Esophagus (tissue), 2 donors: ENCODE results near the gene TTF2. TPM values are rescaled to one million over a fixed set of nuclear protein-coding genes. Genes with fewer than 3 reads are reported as not detected.
"Not testable (repeated sequence)": the region's sequence is repeated elsewhere in the genome, so short reads cannot be mapped to it uniquely, and the experiment has no call there.

Experiments
- H3K27ac ChIP-seq, 2 donors: one replicate each; pipeline ENCODE4 v1.5.1; 2013; ENCODE audit warnings: low read depth in 2 of 2, mild to moderate bottlenecking in 2 of 2, inconsistent platforms in 1 of 2, low read length in 1 of 2, moderate library complexity in 1 of 2
- H3K27me3 ChIP-seq, 2 donors: one replicate each; pipeline ENCODE4 v1.6.1; 2013; ENCODE audit warnings: low read length in 2 of 2, control low read depth in 1 of 2, mild to moderate bottlenecking in 1 of 2; ENCODE audit not compliant: insufficient read depth in 2 of 2, control insufficient read depth in 1 of 2
- H3K36me3 ChIP-seq, 2 donors: one replicate each; pipeline ENCODE4 v1.6.1; 2013; ENCODE audit warnings: low read length in 1 of 2; ENCODE audit not compliant: control insufficient read depth in 2 of 2, insufficient read depth in 2 of 2
- H3K4me1 ChIP-seq, 2 donors: one replicate each; pipeline ENCODE4 v1.6.1; 2013; ENCODE audit warnings: low read length in 1 of 2; ENCODE audit not compliant: control insufficient read depth in 2 of 2, insufficient read depth in 2 of 2
- H3K4me3 ChIP-seq, 2 donors: one replicate each; pipeline ENCODE4 v1.5.1; 2013; ENCODE audit warnings: low read length in 2 of 2, mild to moderate bottlenecking in 2 of 2, low read depth in 1 of 2, moderate library complexity in 1 of 2
- H3K9me3 ChIP-seq, 2 donors: one replicate each; pipeline ENCODE4 v1.6.1; 2013; ENCODE audit warnings: mild to moderate bottlenecking in 2 of 2, low read depth in 1 of 2, low read length in 1 of 2, moderate library complexity in 1 of 2; ENCODE audit not compliant: control insufficient read depth in 2 of 2, insufficient read depth in 1 of 2
- WGBS, 2 donors: extraction: QIAGEN DNeasy Blood & Tissue Kit; methylation state at CpG; one replicate each; pipeline ENCODE4 v1.1.7; 2013; 5-methylcytosine and 5-hydroxymethylcytosine counted together
- polyA plus RNA-seq, 2 donors: library from polyadenylated mRNA; stranded (reverse); fragments of 200-250 nt; gene quantifications; one replicate each; pipeline ENCODE4 v1.2.3, GENCODE V29; 2013
- donor health status: healthy with polysubstance abuse.
- donor health status: Bipolar disorder and iron deficiency.

The TTF2 gene
- polyA plus RNA-seq, 2 donors: 5.7 to 6.7 TPM

DNA sequence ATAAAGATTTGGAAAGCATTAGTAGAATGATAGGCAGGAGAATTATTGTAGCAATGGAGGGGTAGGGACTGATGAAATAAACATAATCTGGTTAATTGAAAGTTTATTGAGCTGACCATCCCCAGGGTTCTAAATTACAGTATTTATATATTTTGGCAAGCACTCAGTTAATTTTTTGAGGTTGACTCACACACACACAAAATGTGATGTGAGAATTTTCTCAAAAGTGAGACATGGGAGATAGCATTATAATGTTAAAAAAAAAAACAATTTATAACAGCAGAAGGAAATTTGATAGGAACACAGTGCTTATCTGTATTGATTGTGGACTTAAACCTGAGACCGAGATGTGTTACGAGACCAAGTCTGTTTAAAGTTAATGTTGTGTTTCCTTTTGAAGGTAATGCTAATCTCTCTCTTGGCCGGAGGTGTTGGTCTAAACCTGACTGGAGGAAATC is 36.9 kb downstream of the TTF2 start:
- 78 to 93% methylated on average over 3 of the region's 3 CpGs for WGBS, 2 donors

DNA sequence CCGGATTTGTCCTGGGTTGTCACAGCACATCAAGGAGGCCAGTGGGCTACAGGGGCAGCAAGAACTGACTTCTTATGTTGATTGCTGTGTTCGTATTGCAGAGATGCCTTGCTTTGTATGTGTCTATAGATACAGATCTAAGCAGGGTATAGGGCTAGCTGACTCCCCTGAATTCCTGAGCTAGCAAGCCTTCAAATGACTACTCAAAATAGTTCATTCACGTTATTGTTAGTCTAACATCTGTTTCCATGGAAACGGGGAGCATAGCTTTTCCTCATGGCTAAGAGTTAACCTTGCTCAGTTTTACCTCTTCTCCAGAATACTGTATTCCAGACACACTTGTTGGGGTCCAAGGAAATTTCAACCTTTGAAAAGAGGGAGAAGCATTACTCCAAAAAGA is 37.3 kb downstream of the TTF2 start:
- Histone ChIP-seq H3K4me3 (no peak overlapping the region), H3K36me3 (peaks cover 5 to 10% of the 10 kb centered on the region in 2 donors), H3K27me3 (no peaks in the 10 kb centered on the region), H3K9me3 (no peaks in the 10 kb centered on the region), H3K27ac (no peak overlapping the region), H3K4me1 (peaks cover 0 to 3% of the 10 kb centered on the region in 2 donors)
- 69 to 77% methylated on average over 4 of the region's 4 CpGs for WGBS, 2 donors

More for the DNA sequence above, 36.9 kb downstream of the TTF2 start:
- Histone ChIP-seq H3K36me3 (peaks cover 3 to 8% of the 10 kb centered on the region in 2 donors), H3K27me3 (no peaks in the 10 kb centered on the region), H3K4me3 (no peak overlapping the region), H3K4me1 (peaks cover 0 to 3% of the 10 kb centered on the region in 2 donors), H3K9me3 (no peaks in the 10 kb centered on the region), H3K27ac (no peak overlapping the region)

DNA sequence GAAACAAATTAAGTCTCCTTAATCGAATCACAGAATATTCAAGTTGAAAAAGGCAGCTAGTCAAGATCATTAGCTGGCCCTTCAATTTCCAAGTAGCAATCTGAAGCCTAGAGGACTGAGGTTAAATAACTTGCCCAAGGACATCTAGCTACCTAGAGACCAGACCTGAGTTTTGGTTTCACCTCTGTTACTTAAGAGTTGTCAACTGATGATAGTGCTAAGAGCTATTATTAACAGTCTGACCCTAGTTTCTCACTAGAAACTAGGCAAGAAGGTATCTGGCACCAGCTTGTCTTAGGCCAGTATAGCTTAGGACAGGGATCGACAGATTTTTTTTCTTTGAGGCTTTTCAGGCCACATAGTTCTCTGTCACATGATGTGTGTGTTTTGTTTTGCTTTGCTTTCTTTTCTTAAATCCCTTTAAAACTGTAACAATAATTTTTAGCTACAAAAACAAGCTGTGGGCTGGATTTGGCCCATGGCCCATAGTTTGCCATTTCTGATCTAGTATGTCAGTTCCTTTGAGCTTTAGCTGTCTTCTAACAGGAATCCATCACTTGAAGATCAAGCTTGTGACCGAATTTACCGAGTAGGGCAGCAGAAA is 38.3 kb downstream of the TTF2 start:
- Histone ChIP-seq H3K4me1 (no peaks in the 10 kb centered on the region), H3K27me3 (no peaks in the 10 kb centered on the region), H3K9me3 (no peaks in the 10 kb centered on the region), H3K27ac (no peak overlapping the region), H3K36me3 (peaks cover 8 to 10% of the 10 kb centered on the region in 2 donors), H3K4me3 (no peak overlapping the region)
- 91 to 93% methylated on average over 4 of the region's 4 CpGs for WGBS, 2 donors

DNA sequence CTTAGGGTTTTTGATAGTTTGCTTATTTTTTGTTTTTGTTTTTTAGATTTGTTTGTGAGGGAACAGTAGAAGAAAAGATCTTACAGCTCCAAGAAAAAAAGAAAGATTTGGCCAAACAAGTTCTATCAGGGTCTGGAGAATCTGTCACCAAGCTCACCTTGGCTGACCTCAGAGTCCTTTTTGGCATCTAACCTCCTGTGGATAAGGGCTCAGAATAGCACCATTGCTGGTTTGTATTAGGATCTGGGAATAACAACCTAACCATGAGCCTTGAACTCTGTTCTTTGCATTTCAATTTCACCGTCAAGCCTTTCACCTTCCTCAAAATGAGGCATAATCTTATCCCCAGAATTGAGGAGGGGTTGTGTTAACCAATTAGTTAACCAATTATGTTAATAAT is 41.2 kb downstream of the TTF2 start:
- Histone ChIP-seq H3K4me3 (no peak overlapping the region), H3K4me1 (no peaks in the 10 kb centered on the region)
- 86 to 98% methylated on average over 1 of the region's 1 CpG for WGBS, 2 donors

DNA sequence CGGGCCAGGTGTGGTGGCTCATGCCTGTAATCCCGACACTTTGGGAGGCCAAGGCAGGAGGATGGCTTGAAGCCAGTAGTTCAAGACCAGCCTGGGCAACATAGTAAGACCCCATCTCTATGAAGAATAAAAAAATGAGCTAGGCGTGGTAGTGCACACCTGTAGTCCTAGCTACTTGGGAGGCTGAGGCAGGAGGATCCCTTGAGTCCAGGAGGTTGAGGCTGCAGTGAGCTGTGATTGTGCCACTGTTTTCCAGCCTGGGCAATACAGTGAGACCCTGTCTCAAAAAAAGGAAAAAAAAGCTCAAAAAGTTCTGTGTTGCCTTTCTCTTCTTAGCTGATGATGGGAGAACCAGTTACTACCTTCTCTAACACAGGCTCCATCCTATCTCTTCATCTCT is 41.7 kb downstream of the TTF2 start:
- H3K27ac ChIP-seq, H3K4me3 ChIP-seq, H3K27me3 ChIP-seq, H3K9me3 ChIP-seq, H3K4me1 ChIP-seq: not testable (repeated sequence)
- peaks cover 8 to 14% of the 10 kb centered on the region in 2 donors for H3K36me3 ChIP-seq
- WGBS, 2 donors: 97 to 99% methylated on average over 3 of the region's 3 CpGs

More for the DNA sequence above, 41.2 kb downstream of the TTF2 start:
- Histone ChIP-seq H3K36me3 (peaks cover 8 to 14% of the 10 kb centered on the region in 2 donors), H3K27ac (no peak overlapping the region), H3K27me3 (no peaks in the 10 kb centered on the region), H3K9me3 (no peaks in the 10 kb centered on the region)

DNA sequence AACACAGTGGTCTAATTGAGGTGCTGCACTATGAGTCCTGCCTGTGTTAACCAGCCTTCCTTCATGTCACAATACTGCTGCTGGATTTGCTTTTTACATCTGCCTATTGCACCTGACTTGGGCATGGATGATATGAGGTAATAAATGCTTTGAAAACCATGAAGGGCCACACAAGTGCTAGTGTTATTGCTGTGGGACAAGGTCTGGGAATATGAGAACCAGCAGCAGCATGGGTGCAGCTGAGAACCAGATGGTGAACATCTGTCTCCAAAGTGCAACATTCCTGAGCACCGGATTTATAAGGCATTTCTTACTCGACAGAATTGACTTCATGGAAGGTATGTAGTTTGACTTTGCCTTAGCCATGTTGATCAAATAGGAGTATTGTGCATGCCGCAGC is 44.9 kb downstream of the TTF2 start:
- Histone ChIP-seq H3K36me3 (peaks cover 5 to 10% of the 10 kb centered on the region in 2 donors), H3K27me3 (no peaks in the 10 kb centered on the region), H3K27ac (no peak overlapping the region), H3K4me1 (no peaks in the 10 kb centered on the region), H3K9me3 (no peaks in the 10 kb centered on the region), H3K4me3 (no peak overlapping the region)
- WGBS, 2 donors: 75 to 80% methylated on average over 3 of the region's 3 CpGs

DNA sequence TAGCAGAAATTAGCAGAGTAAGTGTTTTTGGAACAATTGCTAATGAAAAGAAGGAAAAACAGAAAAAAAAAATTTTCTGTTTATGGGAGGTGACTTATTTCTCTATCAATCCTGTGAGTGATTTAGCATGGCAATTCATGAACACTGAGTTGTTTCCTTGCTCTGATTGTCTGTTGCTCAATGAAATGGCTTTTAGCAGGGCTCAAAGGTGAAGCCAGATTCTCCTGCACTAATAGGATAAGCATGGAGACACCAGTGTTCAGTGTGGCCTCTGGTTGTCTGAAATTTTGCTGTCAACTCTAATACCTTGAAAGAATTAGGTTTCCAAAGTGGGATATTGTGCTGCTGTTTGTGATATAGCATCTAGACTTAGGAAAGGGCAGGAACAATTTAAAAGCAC is 45.6 kb downstream of the TTF2 start:
- H3K4me1 ChIP-seq: no peaks in the 10 kb centered on the region
- no peak overlapping the region for H3K4me3 ChIP-seq
- no peaks in the 10 kb centered on the region for H3K9me3 ChIP-seq
- H3K36me3 ChIP-seq: peaks cover 2 to 10% of the 10 kb centered on the region in 2 donors
- no peaks in the 10 kb centered on the region for H3K27me3 ChIP-seq
- H3K27ac ChIP-seq: no peak overlapping the region

DNA sequence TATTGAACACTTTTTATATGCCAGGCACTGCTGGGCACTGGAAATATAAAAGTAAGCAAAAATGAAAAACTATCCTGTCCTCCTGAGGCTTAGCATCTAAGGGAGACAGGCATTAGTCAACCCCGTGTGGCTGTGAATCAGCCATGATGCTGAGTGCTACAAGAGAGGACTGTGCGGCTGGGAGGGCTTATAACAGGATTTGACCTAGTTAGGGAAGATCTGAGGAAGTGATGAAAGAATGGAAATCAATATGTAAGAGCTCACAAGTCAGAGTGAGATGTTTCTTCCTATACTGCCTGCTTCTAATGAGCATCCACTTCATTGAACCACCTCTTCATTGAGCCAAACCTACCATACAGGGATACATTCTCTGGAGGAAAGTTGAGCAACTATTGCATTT is 46.4 kb downstream of the TTF2 start:
- Histone ChIP-seq H3K4me3 (no peak overlapping the region), H3K4me1 (no peaks in the 10 kb centered on the region), H3K27me3 (no peaks in the 10 kb centered on the region), H3K36me3 (peaks cover 2 to 10% of the 10 kb centered on the region in 2 donors), H3K9me3 (no peaks in the 10 kb centered on the region), H3K27ac (no peak overlapping the region)
- WGBS, 2 donors: 80 to 92% methylated on average over 2 of the region's 2 CpGs

DNA sequence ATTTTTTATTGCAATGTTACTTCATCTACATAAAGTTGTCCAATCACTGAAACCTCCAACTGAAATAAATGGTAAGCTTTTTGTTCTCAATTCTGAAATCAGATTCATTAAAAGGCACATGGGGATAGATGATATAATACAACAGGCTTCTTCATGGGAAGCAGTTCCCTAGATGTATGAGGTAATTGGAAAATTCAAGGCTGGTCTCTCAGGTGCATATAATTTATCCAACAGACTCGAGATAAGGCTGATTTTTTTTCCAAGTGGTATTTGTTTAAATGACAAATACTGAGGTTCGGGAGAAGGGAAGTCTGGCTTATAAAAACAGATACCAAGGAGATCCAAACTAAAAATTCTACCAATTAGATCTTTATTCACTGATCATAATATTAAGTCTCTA is 47.2 kb downstream of the TTF2 start:
- Histone ChIP-seq H3K4me1 (no peaks in the 10 kb centered on the region), H3K27ac (no peak overlapping the region), H3K36me3 (peaks cover 0 to 9% of the 10 kb centered on the region in 2 donors), H3K4me3 (no peak overlapping the region), H3K27me3 (no peaks in the 10 kb centered on the region), H3K9me3 (no peaks in the 10 kb centered on the region)
- WGBS, 2 donors: 68 to 91% methylated on average over 2 of the region's 2 CpGs

DNA sequence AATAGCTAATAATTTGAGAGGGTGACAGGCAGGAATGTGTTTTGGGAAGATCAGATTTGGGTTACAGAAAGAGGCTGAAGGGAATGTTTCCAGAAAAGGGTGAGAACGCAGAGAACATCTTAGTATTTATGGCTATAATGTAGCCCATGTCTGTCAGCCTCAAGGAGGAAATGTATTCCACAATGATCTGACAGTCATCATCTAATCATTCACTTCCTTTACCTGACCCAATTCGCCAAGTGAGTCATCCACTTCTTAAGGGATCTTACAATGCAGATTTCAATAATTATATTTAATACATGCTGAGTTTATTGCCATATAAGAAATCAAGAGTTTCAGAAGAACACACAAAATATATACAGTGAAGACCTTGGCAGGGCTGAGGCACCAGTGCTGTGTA is 50.6 kb downstream of the TTF2 start:
- Histone ChIP-seq H3K4me3 (no peak overlapping the region), H3K36me3 (peaks cover 0 to 3% of the 10 kb centered on the region in 2 donors), H3K9me3 (no peaks in the 10 kb centered on the region), H3K27ac (no peak overlapping the region), H3K4me1 (no peaks in the 10 kb centered on the region), H3K27me3 (no peaks in the 10 kb centered on the region)
- WGBS, 2 donors: 58% methylated on average over 2 of the region's 2 CpGs
